ENCODE measurements around the gene C4orf36.
A peak's percentile ranks its signal among the peaks of the same experiment; 100 is the strongest.

C4orf36 gene

GRCh38 chr4:86853209-86853608 lies 39.0 kb downstream of the C4orf36 start:
- DNase-seq: no peak

GRCh38 chr4:86848732-86849619 lies 43.2 kb downstream of the C4orf36 start, which contains the start of gene SLC10A6:
Gene SLC10A6, minus strand, starts transcription at chr4:86849384. Its CDS starts 269 bp downstream, at chr4:86849115.
- no peak for DNase-seq

- no peak for DNase-seq
Measured at GRCh38 chr4:86848136-86848535, 44.1 kb downstream of the C4orf36 start.

GRCh38 chr4:86847571-86847970 lies 44.7 kb downstream of the C4orf36 start:
- no peak for DNase-seq

GRCh38 chr4:86846921-86847320 lies 45.3 kb downstream of the C4orf36 start:
- DNase-seq: no peak

- peak; percentile 10 for DNase-seq
Measured at GRCh38 chr4:86845593-86845992, 46.6 kb downstream of the C4orf36 start.

- no peak for DNase-seq
Measured at GRCh38 chr4:86841309-86841708, 50.9 kb downstream of the C4orf36 start.

- DNase-seq: no peak
Measured at GRCh38 chr4:86840858-86841257, 51.4 kb downstream of the C4orf36 start.

GRCh38 chr4:86837691-86838503 lies 54.3 kb downstream of the C4orf36 start:
- DNase-seq: no peak

GRCh38 chr4:86835677-86836076 lies 56.5 kb downstream of the C4orf36 start:
- DNase-seq: no peak

- no peak for DNase-seq
Measured at GRCh38 chr4:86834901-86835300, 57.3 kb downstream of the C4orf36 start.

- no peak for DNase-seq
Measured at GRCh38 chr4:86833615-86834014, 58.6 kb downstream of the C4orf36 start.

GRCh38 chr4:86831262-86832130 lies 60.7 kb downstream of the C4orf36 start:
- DNase-seq: peak; percentile 11
